Measurements from ENCODE around the gene OLIG1.

OLIG1 gene

DNA sequence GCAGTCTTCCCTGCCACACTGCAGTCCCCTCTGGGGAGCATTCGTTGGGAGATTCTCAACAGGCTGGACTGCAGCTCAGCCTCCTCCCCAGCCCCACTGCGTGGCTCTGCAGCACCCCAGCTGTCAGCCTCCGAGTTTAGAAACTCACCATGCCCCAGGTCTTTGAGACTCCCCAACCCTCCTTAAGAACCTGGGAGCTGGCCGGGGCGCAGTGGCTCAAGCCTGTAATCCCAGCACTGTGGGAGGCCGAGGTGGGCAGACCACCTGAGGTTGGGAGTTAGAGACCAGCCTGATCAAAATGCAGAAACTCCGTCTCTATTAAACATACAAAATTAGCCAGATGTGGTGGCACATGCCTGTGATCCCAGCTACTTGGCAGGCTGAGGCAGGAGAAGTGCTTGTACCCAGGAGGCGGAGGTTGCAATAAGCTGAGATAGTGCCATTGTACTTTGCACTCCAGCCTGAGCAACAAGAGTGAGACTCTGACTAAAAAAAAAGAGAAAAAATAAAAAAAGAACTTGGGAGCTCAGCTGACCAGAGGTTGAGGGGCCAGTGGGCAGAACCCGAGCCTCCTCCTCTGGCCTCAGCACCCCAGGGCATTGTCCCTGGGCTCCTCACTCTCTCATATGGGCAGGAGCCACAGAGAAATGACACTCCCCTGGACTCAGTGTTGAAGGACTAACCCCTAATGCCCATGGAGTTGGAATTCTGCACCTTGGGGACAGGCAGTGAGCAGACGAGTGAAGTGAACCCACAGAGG, 38.6 kb upstream of the OLIG1 start:
- no peak for DNase-seq

DNA sequence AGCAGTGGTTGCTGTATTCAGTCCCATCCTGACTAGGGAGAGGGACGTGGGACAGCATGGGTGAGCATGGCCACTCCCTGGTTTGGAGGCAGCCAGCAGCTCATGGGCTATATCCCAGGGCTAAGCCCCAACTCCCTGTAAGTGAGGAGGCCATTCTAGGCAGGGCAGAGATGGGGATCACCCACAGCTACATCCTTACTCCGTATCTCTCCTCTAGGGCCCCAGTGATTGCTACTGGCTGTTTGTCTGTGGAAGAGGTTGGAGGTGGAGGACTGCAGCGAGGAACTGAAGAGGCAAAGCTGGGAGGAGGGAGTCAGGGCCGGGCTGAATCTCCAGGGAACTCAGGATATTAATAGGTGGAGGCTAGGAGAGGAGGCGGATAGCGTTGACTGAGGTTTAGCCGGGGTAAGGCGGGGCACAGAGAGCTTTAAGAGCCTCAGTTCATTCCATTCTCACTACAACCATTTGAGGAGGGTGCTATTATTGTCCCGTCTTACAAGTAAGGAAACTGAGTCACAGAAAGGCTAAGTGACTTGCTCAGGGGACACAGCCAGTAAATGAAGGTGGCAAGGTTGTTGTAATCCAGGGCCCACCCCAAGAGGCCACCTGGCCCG, 37.4 kb upstream of the OLIG1 start:
- no peak for DNase-seq

DNA sequence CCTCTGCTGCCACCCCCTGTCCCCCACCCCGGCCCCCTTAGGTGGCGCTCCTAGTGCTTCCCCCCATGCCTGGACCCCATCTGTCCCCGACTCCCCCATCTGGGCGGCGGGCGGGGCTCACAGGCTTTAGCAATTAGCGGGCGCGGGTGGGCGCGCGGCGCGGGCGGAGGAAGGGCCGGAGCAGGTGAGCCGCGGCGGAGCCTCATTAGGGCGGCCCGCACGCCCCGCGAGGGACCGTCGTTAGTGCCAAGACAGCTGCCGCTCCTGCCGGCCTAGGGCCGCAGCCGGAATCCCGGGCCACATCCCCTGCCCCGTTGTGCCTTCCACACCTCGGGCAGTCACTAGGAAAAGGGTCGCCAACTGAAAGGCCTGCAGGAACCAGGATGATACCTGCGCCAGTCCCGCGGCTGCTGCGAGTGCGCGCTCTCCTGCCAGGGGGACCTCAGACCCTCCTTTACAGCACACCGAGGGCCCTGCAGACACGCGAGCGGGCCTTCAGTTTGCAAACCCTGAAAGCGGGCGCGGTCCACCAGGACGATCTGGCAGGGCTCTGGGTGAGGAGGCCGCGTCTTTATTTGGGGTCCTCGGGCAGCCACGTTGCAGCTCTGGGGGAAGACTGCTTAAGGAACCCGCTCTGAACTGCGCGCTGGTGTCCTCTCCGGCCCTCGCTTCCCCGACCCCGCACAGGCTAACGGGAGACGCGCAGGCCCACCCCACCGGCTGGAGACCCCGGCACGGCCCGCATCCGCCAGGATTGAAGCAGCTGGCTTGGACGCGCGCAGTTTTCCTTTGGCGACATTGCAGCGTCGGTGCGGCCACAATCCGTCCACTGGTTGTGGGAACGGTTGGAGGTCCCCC, 36.6 kb upstream of the OLIG1 start:
- DNase-seq: no peak

DNA sequence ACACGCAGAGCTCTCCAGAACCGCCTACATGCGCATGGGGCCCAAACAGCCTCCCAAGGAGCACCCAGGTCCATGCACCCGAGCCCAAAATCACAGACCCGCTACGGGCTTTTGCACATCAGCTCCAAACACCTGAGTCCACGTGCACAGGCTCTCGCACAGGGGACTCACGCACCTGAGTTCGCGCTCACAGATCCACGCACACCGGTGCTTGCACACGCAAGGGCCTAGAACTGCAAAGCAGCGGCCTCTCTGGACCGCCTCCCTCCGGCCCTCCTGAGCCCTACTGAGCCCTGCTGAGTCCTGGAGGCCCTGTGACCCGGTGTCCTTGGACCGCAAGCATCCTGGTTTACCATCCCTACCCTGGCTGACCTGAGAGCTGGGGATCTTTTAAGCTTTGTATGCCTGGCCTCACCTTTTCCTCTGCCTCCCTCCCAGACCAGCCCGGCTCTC, 36.0 kb upstream of the OLIG1 start:
- no peak for DNase-seq

DNA sequence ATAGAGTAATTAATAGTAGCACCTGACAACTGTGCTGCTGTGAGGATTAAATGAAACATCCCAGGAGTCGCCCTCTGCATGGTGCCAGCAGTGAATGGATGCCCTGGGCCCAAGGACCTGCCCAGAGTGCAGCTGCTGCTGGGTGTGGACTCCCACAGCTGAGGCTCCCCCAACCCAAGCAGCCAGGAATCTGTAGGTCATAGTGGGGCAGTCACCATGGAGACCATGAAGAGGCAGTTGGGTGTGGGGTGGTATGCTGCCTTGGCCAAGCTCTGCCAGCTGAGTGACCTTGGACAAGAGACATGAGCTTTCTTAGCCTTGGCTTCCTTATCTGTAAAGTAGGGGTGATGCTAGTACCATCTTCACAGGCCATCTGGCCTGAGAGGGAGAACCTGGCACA, 34.8 kb upstream of the OLIG1 start:
- DNase-seq: no peak

DNA sequence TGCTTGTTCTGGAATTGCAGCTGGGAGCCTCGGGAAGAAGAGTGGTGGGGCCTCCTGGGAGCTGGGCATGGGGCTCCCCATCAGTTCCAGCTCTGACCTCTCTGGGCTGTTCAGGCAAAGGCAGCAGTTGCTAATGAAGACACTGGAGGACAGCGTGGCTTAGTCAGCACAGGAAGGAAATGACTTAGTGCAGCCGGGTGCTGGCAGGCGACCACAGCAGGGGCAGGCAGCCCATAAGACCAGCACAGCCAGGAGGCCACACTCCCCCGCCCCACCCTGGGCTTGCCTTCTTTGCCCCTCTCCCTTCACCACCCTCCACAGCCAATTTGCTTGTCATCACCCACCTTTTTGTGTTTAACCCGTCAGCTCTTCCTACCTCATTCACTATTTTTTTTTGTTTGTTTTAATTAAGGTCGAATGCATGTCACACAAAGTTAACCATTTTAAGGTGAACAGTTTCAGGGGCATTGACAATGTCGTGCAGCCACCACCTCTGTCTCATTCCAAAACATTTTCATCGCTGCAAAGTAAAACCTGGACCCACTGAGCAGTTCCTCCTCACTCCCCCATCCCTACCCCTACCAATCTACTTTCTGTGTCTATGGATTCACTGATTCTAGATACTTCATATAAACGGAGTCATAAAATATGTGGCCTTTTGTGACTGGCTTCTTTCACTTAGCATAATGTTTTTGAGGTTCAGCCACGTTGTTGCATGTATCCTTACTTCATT, 33.3 kb upstream of the OLIG1 start:
- DNase-seq: peak; percentile 55

DNA sequence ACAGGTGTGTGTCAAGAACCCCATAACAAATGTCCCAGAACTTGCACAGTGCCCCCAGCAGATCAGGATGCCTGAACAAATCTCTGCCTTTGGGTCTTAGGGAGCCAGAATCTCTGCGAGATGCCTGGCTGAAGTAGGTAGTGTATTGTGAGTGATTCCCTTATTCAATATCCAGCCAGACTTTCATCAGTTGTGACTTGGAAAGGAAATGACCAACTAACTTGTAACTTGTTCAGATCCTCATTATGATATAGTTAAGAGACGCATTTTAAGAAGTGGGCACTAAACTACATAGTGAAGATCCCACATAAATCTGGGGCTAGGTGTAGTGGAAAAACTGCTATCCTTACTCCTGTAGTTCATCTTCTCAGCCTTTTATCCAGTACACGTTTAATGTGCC, 32.4 kb upstream of the OLIG1 start:
- DNase-seq: no peak

DNA sequence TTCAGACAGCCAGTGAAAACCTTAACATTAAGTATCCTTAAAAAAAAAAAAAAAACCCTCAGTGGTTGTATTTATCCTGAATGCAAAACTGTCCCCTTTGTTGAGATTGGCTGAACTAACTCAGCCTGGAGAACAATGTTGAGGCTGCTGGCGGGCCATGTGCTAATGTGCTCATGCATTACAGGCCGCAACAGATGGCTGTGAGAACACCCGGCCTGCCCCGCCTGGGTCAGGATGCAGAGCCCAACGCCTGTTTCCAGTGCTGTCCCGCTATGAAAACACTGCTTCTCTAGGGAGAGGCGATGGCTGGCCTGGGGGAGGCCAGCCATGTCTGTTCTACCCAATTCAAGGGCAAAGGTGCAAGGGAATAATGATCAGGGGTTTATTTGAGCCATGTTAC, 30.4 kb upstream of the OLIG1 start:
- no peak for DNase-seq

DNA sequence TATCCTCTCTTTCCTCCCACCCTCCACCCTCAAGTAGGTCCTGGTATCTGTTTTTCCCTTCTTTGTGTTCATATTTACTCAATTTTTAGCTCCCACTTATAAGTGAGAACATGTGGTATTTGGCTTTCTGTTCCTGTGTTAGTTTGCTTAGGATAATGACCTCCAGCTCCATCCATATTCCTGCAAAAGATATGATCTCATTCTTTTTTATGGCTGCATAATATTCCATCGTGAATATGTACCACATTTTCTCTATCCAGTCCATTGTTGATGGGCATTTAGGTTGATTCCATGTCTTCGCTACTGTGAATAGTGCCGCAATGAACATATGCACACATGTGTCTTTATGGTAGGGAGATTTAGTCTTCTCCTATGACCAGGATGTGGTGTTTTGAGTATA, 29.7 kb upstream of the OLIG1 start:
- DNase-seq: no peak

DNA sequence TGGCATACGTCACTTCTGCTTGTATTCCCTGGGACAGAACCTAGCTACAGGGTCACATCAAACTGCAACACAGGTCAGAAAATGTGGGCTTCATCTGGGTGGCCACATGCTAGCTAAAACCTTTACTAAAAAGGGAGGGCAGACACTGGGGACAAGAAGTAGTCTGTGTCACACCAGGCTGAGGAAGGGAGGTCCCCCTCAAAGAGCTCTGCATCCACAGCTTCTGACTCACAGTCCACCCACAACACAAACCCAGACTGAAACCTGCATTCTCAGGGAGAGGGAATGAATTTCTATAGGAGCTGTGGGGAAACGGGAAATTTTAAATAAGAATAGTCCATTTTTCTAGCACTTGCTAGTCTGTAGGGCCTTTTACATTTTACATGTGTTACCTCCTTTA, 28.0 kb upstream of the OLIG1 start:
- no peak for DNase-seq

DNA sequence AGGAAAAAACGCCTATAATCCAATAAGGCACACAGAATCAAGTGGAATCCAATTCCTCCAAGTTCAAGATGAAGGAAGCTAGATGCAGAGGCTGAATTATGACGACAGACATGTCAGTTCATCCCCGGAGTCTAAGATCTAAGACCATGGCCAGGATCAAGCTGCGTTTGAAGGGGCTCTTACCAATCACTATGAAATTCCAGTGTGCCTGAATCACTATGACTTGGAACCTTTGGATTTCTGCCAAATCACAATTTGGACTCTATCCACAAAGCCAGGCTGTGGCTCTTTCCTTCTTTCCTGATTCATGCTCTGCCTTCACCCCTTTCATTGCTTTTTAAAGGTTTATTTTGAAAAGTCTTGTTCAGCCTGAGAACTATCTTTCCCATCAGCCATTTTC, 27.1 kb upstream of the OLIG1 start:
- DNase-seq: no peak

DNA sequence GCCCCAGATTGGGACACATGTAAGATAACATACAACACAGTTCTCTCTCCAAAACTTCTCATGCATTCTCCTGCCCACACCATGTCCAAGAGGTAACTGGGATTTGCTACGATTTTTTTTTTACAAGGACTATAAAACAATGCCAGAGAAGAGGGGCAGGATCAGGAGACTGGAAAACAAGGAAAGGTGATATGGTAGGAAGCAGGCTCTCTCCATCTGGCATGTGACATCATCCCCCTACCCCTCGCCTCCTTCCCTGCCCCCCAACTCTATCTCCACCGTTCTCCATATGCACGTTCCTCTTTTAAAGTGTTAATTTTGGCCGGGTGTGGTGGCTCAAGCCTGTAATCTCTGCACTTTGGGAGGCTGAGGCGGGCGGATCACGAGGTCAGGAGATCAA, 23.5 kb upstream of the OLIG1 start:
- DNase-seq: no peak

DNA sequence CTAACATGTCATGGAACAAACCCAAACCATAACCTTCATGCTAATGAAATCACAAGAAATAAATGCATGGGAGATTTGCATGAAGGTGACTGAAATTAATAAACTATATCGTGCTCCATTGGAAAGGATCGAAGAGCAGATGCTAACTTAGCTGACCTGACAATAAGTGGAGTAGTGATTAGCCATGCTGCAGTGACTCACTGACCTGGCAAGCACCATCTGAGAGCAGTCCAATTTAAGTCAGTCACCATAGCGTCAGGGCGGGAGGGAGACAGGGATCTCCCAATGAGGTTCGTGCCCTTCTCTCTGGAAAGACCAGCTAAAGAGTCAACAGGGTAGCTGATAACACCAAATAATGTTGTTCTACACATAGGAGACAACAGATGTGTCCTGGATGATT, 22.7 kb upstream of the OLIG1 start:
- DNase-seq: no peak

DNA sequence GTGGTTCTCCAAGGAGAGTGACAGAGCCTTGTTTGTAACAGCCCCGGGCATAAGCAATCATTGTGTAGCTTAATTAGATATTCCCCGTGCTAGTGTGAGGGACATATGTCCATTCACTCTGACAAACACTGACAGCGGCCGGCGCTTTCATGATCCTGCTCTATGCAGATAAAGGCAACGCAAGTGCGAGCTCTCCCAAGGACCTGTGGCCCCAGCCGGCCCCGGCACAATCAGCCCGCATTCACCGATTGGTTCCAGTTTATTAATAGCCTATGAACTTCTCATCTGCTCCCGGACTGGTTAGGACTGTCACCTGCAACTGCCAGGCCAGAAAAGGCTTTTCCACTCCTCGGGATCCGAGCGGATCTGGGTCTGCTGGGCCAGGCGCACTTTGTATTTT, 18.0 kb upstream of the OLIG1 start:
- DNase-seq: no peak

DNA sequence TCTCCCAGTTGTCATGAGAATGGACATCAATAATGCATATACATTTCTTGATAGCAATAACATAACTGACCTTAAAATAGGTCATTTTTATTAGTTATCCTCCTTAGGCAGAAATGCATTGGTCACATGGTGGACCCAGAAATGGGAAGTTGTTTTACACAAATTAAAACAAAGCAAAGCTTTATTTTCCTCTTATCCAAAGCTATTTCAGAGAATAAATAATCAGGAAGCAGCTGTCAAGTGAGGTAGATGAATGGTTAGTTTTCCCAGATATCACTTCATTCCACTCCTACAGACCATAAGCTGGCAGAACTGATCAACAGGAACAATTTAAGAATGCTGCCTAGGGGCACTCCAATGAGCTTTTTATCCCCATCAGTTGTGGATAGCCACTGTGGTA, 16.0 kb upstream of the OLIG1 start:
- DNase-seq: no peak

DNA sequence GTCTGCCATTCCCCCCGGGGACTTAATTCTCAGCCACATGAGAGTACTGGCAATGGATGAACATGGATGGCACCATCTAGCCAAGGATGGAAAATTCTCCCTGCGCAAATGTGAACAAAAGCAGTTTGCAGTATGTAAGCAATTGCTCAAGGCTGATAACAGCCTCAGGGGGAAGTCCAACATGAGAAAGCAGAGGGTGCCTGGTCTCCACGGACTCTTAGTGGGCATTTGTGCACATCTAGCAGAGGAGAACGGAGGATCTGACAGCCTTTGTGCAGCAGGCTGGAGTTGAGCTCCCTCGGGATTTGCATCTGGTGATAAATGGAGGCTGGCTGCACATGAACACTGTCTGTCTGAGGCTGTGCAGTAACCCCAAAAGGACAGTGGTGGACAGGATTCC, 13.9 kb upstream of the OLIG1 start:
- DNase-seq: no peak

DNA sequence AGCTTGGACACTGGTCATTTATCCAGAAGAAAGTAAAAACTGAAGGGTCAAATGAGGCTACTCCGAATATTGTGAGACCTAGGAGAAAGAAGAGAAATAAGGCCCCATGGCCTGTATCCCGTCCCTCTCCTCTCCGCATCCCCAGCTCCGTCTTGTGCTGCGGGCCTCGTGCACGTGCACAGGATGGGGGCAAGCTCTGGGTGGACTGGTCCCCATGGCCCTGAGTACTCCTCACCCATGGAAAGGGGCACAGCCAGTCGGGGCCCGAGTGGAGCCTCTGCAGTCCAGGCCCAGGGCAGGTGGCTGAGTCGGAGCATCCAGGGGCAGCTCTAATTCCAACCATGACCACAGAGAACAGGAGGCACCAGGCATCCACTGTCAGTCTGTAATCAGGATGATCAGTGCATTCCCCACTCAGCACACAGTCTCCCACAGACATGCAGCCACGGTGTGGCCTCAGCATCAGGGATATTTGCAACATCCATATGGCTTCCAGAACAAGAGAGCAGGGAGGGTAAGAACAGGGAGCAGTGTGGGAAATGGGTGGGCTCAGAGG, 12.5 kb upstream of the OLIG1 start:
- DNase-seq: no peak

DNA sequence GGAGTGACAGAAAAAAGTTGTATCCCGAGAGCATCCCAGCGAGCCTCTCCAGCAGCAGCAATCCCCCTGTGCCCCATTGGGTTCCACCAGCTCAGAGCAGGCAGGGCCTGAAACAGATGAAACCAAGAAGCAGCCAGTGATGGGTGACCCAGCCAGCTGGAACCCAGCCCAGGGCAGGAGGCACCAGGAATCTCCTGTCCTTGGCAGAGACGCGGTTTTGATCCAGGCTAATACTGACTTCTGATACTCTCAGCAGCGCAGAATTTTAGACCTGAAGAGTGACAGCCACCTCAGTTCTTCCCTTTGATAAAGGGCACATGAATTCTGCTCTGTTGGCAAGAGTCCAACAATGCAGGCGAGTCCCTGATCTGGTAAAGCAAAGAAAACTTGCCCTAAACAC, 11.4 kb upstream of the OLIG1 start:
- DNase-seq: no peak

DNA sequence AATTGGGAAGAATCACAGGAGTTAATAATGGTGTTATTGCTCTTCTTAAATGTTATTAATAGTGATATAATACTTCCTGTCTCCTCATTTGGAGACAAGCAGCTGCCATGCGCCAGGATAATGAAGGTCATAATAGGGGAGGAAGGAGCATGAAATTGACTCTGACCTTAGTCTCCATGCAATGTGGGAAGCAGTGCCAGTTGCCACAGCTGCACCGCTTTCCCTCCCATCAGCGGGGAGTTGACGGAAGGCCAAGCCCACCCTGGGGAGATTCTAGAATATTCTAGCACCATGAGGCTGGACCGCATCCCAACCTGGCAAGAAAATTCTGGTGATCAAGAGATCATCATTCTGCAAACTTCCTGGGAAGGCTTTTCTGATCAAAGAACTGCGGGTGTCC, 11.0 kb upstream of the OLIG1 start:
- no peak for DNase-seq

DNA sequence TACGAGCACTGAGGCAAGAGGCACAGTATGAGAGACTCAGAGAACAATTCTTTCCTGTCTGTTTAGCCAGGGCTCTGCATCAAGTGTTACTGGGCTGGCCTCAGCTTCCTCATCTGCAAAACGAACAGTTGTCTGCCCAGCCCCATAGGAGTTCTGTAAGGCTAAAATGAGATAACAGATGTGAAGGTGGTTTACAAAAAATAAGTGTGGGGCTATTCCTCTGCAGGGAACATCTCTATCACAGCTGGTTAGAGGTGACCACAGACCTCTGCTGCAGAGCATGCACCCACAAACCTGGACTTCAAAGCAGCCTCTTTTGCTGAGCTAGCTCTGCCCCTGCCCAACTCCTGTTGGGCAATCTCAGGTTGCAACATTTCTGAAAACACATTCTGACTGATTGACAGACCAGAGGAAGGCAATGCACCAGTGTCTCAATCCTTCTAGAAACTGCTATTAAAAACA, 10.5 kb upstream of the OLIG1 start:
- DNase-seq: peak; percentile 55

DNA sequence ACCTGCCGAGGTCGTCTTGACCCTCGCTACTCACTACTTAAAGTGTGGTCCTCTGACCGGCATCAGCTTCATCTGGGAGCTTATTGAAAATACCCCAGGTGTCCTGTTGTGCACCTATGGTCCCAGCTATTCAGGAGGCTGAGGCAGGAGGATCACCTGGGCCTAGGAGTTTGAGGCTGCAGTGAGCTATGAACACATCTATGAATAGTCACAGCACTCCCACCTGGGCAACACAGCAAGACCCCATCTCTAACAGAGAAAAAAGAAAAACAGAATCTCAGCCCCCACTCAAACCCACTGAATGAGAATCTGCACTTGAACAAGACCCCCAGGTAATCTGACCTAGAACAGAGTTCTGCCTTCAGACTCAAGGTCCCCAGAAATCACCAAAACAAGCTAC, 8.7 kb upstream of the OLIG1 start:
- DNase-seq: no peak

DNA sequence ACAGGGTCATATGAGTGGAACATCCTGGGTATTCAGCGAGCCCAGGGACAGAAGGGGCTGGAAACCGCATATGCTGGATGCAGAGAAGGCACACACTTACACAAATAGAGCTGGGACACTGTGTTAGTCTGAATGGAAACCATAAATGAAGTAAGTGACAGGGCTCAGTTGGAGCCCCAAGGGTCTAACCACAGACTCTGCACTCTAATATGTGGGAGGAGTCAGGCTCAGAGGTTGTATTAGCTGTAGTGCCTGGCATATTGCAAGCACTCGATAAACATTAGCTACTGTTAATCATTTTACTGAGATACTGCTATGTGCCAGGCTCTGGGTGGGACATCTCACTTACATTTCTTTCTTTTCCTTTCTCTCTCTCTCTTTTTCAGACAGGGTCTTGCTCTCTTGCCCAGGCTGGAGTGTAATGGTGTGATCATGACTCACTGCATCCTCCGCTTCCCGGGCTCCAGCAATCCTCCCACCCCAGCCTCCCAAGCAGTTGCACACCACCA, 6.5 kb upstream of the OLIG1 start:
- DNase-seq: no peak
